Nephron (organoid): ENCODE results near the gene BTBD9.
A peak's percentile ranks its signal among the peaks of the same experiment; 100 is the strongest.

Experiments
- H3K27ac Mint-ChIP-seq, 3 experiments: 2 replicates each; pipeline ENCODE4 v1.8.0; 2020; ENCODE audit warnings: mixed read lengths in 3 of 3, mild to moderate bottlenecking in 2 of 3, moderate library complexity in 1 of 3
- H3K27me3 Mint-ChIP-seq: 2 replicates; pipeline ENCODE4 v1.8.0; 2021; ENCODE audit warnings: low read depth, mild to moderate bottlenecking, moderate library complexity, mixed read lengths
- H3K36me3 Mint-ChIP-seq: 2 replicates; pipeline ENCODE4 v1.8.0; 2020; ENCODE audit warnings: low read depth, mixed read lengths
- H3K4me1 Mint-ChIP-seq: 2 replicates; pipeline ENCODE4 v1.8.0; 2020; ENCODE audit warnings: mixed read lengths
- H3K4me3 Mint-ChIP-seq, 3 experiments: 2 replicates each; pipeline ENCODE4 v1.8.0; 2020; ENCODE audit warnings: mild to moderate bottlenecking in 3 of 3, mixed read lengths in 3 of 3, moderate library complexity in 2 of 3
- H3K9me3 Mint-ChIP-seq: 2 replicates; pipeline ENCODE4 v1.8.0; 2020; ENCODE audit warnings: mixed read lengths
- CTCF ChIP-seq, 3 experiments: fragments of 200-600 bp; sonication (generic); IDR thresholded peaks; one replicate each; pipeline ENCODE4 v1.5.0; 2021; ENCODE audit warnings: antibody characterized with exemption in 3 of 3; ENCODE audit not compliant: unreplicated experiment in 3 of 3

The BTBD9 gene

GRCh38 chr6:38639498-38640215, at the start of gene BTBD9:
Gene BTBD9 (minus strand): TSS chr6:38639929.
- peaks cover 21% of the 10 kb centered on the region for H3K4me1 Mint-ChIP-seq
- peak within 1 kb of the TSS; percentile 81 to 92 (median 90) for H3K4me3 Mint-ChIP-seq
- H3K36me3 Mint-ChIP-seq: peaks cover 3% of the 10 kb centered on the region
- TF ChIP-seq CTCF (IDR thresholded peaks at IDR 0.05; ENCODE audit: unreplicated experiment in 3 of 3): no peak
- no peaks in the 10 kb centered on the region for H3K9me3 Mint-ChIP-seq
- H3K27me3 Mint-ChIP-seq: no peaks in the 10 kb centered on the region
- peak within 1 kb of the TSS; percentile 57 to 89 (median 86) for H3K27ac Mint-ChIP-seq

GRCh38 chr6:38688579-38689087, 48.9 kb upstream of the BTBD9 start:
- no peaks in the 10 kb centered on the region for H3K4me1 Mint-ChIP-seq
- no peaks in the 10 kb centered on the region for H3K27me3 Mint-ChIP-seq
- H3K36me3 Mint-ChIP-seq: peaks cover 33% of the 10 kb centered on the region
- TF ChIP-seq CTCF (IDR thresholded peaks at IDR 0.05; ENCODE audit: unreplicated experiment in 3 of 3): no peak
- no peak overlapping the region for H3K27ac Mint-ChIP-seq
- H3K4me3 Mint-ChIP-seq: no peak overlapping the region
- H3K9me3 Mint-ChIP-seq: no peaks in the 10 kb centered on the region

GRCh38 chr6:38687549-38687948, 47.8 kb upstream of the BTBD9 start:
- no peak overlapping the region for H3K4me3 Mint-ChIP-seq
- peaks cover 31% of the 10 kb centered on the region for H3K36me3 Mint-ChIP-seq
- H3K27me3 Mint-ChIP-seq: no peaks in the 10 kb centered on the region
- H3K9me3 Mint-ChIP-seq: no peaks in the 10 kb centered on the region
- no peak for TF ChIP-seq CTCF (IDR thresholded peaks at IDR 0.05; ENCODE audit: unreplicated experiment in 3 of 3)
- no peaks in the 10 kb centered on the region for H3K4me1 Mint-ChIP-seq
- H3K27ac Mint-ChIP-seq: no peak overlapping the region

- no peaks in the 10 kb centered on the region for H3K27me3 Mint-ChIP-seq
- peaks cover 36% of the 10 kb centered on the region for H3K36me3 Mint-ChIP-seq
- TF ChIP-seq CTCF (IDR thresholded peaks at IDR 0.05; ENCODE audit: unreplicated experiment in 3 of 3): no peak
- H3K9me3 Mint-ChIP-seq: no peaks in the 10 kb centered on the region
- H3K4me3 Mint-ChIP-seq: no peak overlapping the region
- H3K4me1 Mint-ChIP-seq: no peaks in the 10 kb centered on the region
- peak overlapping the region in 1 of 3 experiments; percentile 20 for H3K27ac Mint-ChIP-seq
These were observed 47.3 kb upstream of the BTBD9 start for GRCh38 chr6:38687043-38687353.

- Mint-ChIP-seq H3K4me1 (no peaks in the 10 kb centered on the region), H3K9me3 (no peaks in the 10 kb centered on the region), H3K27me3 (no peaks in the 10 kb centered on the region), H3K4me3 (no peak overlapping the region), H3K36me3 (peaks cover 42% of the 10 kb centered on the region), H3K27ac (peak overlapping the region in 1 of 3 experiments; percentile 34)
- TF ChIP-seq CTCF (IDR thresholded peaks at IDR 0.05; ENCODE audit: unreplicated experiment in 3 of 3): no peak
These were observed 46.7 kb upstream of the BTBD9 start for GRCh38 chr6:38686270-38687042.
